H1 (cell line): ENCODE results near the gene PPP1R10. TPM values are rescaled to one million over a fixed set of nuclear protein-coding genes. Genes with fewer than 3 reads are reported as not detected.
A peak's percentile ranks its signal among the peaks of the same experiment; 100 is the strongest.

Source experiments
- CTCF ChIA-PET: fragments of 300-600 bp; sonication (Branson Sonifier 250); formaldehyde crosslinking; loops from one replicate; lab custom pipeline; 2021; ENCODE audit not compliant: partially characterized antibody; lab: Charles Lee
- POLR2A ChIA-PET: fragments of 300-600 bp; sonication (Branson Sonifier 250); formaldehyde crosslinking; loops from one replicate; lab custom pipeline; 2021; ENCODE audit warnings: inconsistent platforms; ENCODE audit not compliant: partially characterized antibody; lab: Charles Lee
- DNase-seq, 2 experiments: peaks; one replicate each; pipeline versions ENCODE4 v3.0.0 to v3.0.0-alpha.2; 2010 to 2022; ENCODE audit warnings: low spot score in 2 of 2, low read depth in 1 of 2, mixed read lengths in 1 of 2
- FAIRE-seq: peaks from 2 replicates; lab custom pipeline; 2011; peaks lifted over from hg19 to GRCh38; lab: Jason Lieb, UNC
- H2AFZ ChIP-seq: 2 replicates; pipeline ENCODE4 v1.8.1; 2012; ENCODE audit warnings: low read length, inconsistent platforms
- H2AK5ac ChIP-seq: 2 replicates; pipeline ENCODE4 v1.6.1; 2013; ENCODE audit warnings: low read depth, low read length
- H2BK120ac ChIP-seq: replicated peaks from 2 replicates; pipeline ENCODE3; 2013; ENCODE audit warnings: low read depth, low read length, inconsistent platforms
- H2BK12ac ChIP-seq: 2 replicates; pipeline ENCODE4 v1.6.1; 2013; ENCODE audit warnings: low read depth, low read length
- H2BK15ac ChIP-seq: 2 replicates; pipeline ENCODE4 v1.6.1; 2013; ENCODE audit warnings: low read length
- H2BK20ac ChIP-seq: 2 replicates; pipeline ENCODE4 v1.6.1; 2013; ENCODE audit warnings: low read length
- H2BK5ac ChIP-seq: 2 replicates; pipeline ENCODE4 v1.6.1; 2013; ENCODE audit warnings: low read depth, low read length
- H3K14ac ChIP-seq: 2 replicates; pipeline ENCODE4 v1.6.1; 2013; ENCODE audit warnings: inconsistent platforms; ENCODE audit not compliant: insufficient read length
- H3K18ac ChIP-seq: 2 replicates; pipeline ENCODE4 v1.6.1; 2013; ENCODE audit warnings: low read length; ENCODE audit errors: extremely low read depth
- H3K23ac ChIP-seq: 2 replicates; pipeline ENCODE4 v1.6.1; 2013; ENCODE audit warnings: inconsistent platforms; ENCODE audit not compliant: insufficient read length
- H3K23me2 ChIP-seq: 2 replicates; pipeline ENCODE4 v1.6.1; 2013; ENCODE audit warnings: low read depth, low read length
- H3K27ac ChIP-seq: 2 replicates; pipeline ENCODE4 v1.6.1; 2011; ENCODE audit warnings: low read depth, low read length, inconsistent platforms
- H3K27me3 ChIP-seq, 4 experiments: replicated peaks in 1 of 4; 1 replicate in 1 of 4; 2 replicates in 3 of 4; pipeline versions ENCODE4 v1.6.1 to v1.8.1; 2011 to 2013; ENCODE audit warnings: low read length in 3 of 4, mild to moderate bottlenecking in 3 of 4, inconsistent platforms in 2 of 4, mixed read lengths in 2 of 4, moderate library complexity in 1 of 4; ENCODE audit not compliant: control insufficient read depth in 3 of 4, insufficient read depth in 3 of 4; ENCODE audit errors: extremely low read depth in 1 of 4
- H3K36me3 ChIP-seq, 4 experiments: 2 replicates each; pipeline versions ENCODE4 v1.6.1 to v1.8.1; 2011 to 2013; ENCODE audit warnings: mild to moderate bottlenecking in 4 of 4, low read length in 3 of 4, moderate library complexity in 2 of 4, control low read depth in 1 of 4, inconsistent platforms in 1 of 4; ENCODE audit not compliant: insufficient read depth in 4 of 4, control insufficient read depth in 2 of 4
- H3K4ac ChIP-seq: replicated peaks from 2 replicates; pipeline ENCODE3; 2013; ENCODE audit warnings: low read length, low read depth, mixed read lengths, inconsistent platforms; ENCODE audit not compliant: insufficient read length
- H3K4me1 ChIP-seq, 4 experiments: replicated peaks in 1 of 4; 1 replicate in 1 of 4; 2 replicates in 3 of 4; pipeline versions ENCODE4 v1.6.1 to v1.8.1; 2011 to 2013; ENCODE audit warnings: low read length in 3 of 4, inconsistent platforms in 2 of 4, mixed read lengths in 1 of 4; ENCODE audit not compliant: insufficient read depth in 4 of 4, control insufficient read depth in 3 of 4
- H3K4me2 ChIP-seq, 2 experiments: 2 replicates each; pipeline versions ENCODE4 v1.6.1 to v1.8.1; 2011 to 2013; ENCODE audit warnings: low read depth in 2 of 2, low read length in 2 of 2, control low read depth in 1 of 2, inconsistent platforms in 1 of 2, mild to moderate bottlenecking in 1 of 2; ENCODE audit not compliant: insufficient read depth in 1 of 2
- H3K4me3 ChIP-seq, 4 experiments: fragments of 200-600, 300-600 bp in 1 of 4; sonication (generic), shearing (Covaris generic), sonication (Bioruptor Twin) in 1 of 4; 2 replicates each; pipeline versions ENCODE4 v1.5.1 to v1.8.1; 2011 to 2016; ENCODE audit warnings: low read length in 4 of 4, low read depth in 3 of 4, control low read depth in 2 of 4, inconsistent platforms in 2 of 4, mild to moderate bottlenecking in 2 of 4, mixed read lengths in 1 of 4, moderate library complexity in 1 of 4; ENCODE audit not compliant: insufficient read depth in 2 of 4; ENCODE audit errors: extremely low read depth in 1 of 4
- H3K56ac ChIP-seq: replicated peaks from 2 replicates; pipeline ENCODE3; 2013; ENCODE audit warnings: low read depth, mild to moderate bottlenecking, mixed read lengths, low read length, inconsistent platforms; ENCODE audit not compliant: insufficient read length
- H3K79me1 ChIP-seq: 2 replicates; pipeline ENCODE4 v1.6.1; 2013; ENCODE audit warnings: low read depth, low read length, control low read depth
- H3K79me2 ChIP-seq, 2 experiments: 2 replicates each; pipeline versions ENCODE4 v1.6.1 to v1.8.1; 2012 to 2013; ENCODE audit warnings: low read length in 2 of 2, mild to moderate bottlenecking in 2 of 2, inconsistent platforms in 1 of 2; ENCODE audit not compliant: insufficient read depth in 2 of 2, control insufficient read depth in 1 of 2
- H3K9ac ChIP-seq, 4 experiments: replicated peaks in 1 of 4; 1 replicate in 1 of 4; 2 replicates in 3 of 4; pipeline versions ENCODE4 v1.6.1 to v1.8.1; 2011 to 2013; ENCODE audit warnings: low read depth in 3 of 4, low read length in 3 of 4, control low read depth in 2 of 4, mild to moderate bottlenecking in 2 of 4, moderate library complexity in 2 of 4, inconsistent platforms in 1 of 4; ENCODE audit errors: extremely low read depth in 1 of 4
- H3K9me3 ChIP-seq, 2 experiments: 2 replicates each; pipeline versions ENCODE4 v1.6.1 to v1.8.1; 2012 to 2013; ENCODE audit warnings: mild to moderate bottlenecking in 2 of 2, moderate library complexity in 2 of 2, control low read depth in 1 of 2, inconsistent platforms in 1 of 2, low read depth in 1 of 2, low read length in 1 of 2, mixed read lengths in 1 of 2; ENCODE audit not compliant: insufficient read depth in 2 of 2
- H4K20me1 ChIP-seq, 2 experiments: replicated peaks in 1 of 2; 2 replicates each; pipeline versions ENCODE3 to v1.8.1; 2011 to 2013; ENCODE audit warnings: inconsistent platforms in 2 of 2, low read length in 2 of 2, mild to moderate bottlenecking in 1 of 2; ENCODE audit not compliant: insufficient read depth in 2 of 2, control insufficient read depth in 1 of 2
- H4K5ac ChIP-seq: 2 replicates; pipeline ENCODE4 v1.6.1; 2013; ENCODE audit warnings: low read length, low read depth, mixed read lengths, inconsistent platforms; ENCODE audit not compliant: insufficient read length
- H4K8ac ChIP-seq: 2 replicates; pipeline ENCODE4 v1.8.0; 2013; ENCODE audit warnings: mild to moderate bottlenecking, moderate library complexity, low read length, inconsistent platforms; ENCODE audit not compliant: insufficient read depth; ENCODE audit errors: extremely low read depth
- H4K91ac ChIP-seq: replicated peaks from 2 replicates; pipeline ENCODE3; 2013; ENCODE audit warnings: low read length, mixed read lengths, inconsistent platforms; ENCODE audit not compliant: insufficient read length
- CBX5 ChIP-seq: fragments of 300-800, 300-1000 bp; sonication (generic); IDR thresholded peaks from 2 replicates; pipeline ENCODE4 v1.7.1; 2016; ENCODE audit warnings: antibody characterized with exemption, low read length, low read depth
- POLR2A ChIP-seq, 2 experiments: IDR thresholded peaks; 1 replicate in 1 of 2; 2 replicates in 1 of 2; pipeline ENCODE4 v1.6.1; 2011; ENCODE audit warnings: low read depth in 2 of 2, low read length in 2 of 2, mild to moderate bottlenecking in 2 of 2; ENCODE audit errors: control extremely low read depth in 1 of 2
- WGBS, 2 experiments: shearing (Covaris generic) in 1 of 2; methylation state at CpG; one replicate each; pipeline versions ENCODE4 v1.1.6 to v1.1.7; 2013 to 2015; ENCODE audit warnings: low lambda C conversion rate in 2 of 2, mixed read lengths in 2 of 2, inconsistent platforms in 1 of 2, low coverage in 1 of 2, missing lambda C conversion rate in 1 of 2; ENCODE audit not compliant: insufficient replicate concordance in 2 of 2, insufficient coverage in 1 of 2, insufficient read length in 1 of 2; ENCODE audit errors: extremely low coverage in 1 of 2, missing lambda C conversion rate in 1 of 2; 5-methylcytosine and 5-hydroxymethylcytosine counted together
- polyA plus RNA-seq, 7 experiments: library from polyadenylated mRNA; depleted of rRNA in 3 of 7; stranded (reverse) in 5 of 7; unstranded in 2 of 7; fragments of >200 nt in 5 of 7; fragments of 200-250 nt in 2 of 7; gene quantifications; 1 replicate in 5 of 7; 2 replicates in 1 of 7; 4 replicates in 1 of 7; pipeline versions ENCODE4 v1.2.1 to v1.2.3, GENCODE V29; 2011 to 2013; ENCODE audit warnings: missing spikeins in 2 of 7, mixed read lengths in 2 of 7
- total RNA-seq: library from RNA; stranded (reverse); fragmentation: NEBNext Ultra II Directional; extraction: Animal tissue kit (Norgen Biotek cat#: 25700); gene quantifications from 2 replicates; pipeline ENCODE4 v1.2.1, GENCODE V29; 2021

Gene PPP1R10
- total and polyA plus RNA-seq, 2 of the 8 experiments (the other 6 are each of a cell fraction or from before 2014, with no cell fraction given) = 23.9 to 89.1 TPM

DNA sequence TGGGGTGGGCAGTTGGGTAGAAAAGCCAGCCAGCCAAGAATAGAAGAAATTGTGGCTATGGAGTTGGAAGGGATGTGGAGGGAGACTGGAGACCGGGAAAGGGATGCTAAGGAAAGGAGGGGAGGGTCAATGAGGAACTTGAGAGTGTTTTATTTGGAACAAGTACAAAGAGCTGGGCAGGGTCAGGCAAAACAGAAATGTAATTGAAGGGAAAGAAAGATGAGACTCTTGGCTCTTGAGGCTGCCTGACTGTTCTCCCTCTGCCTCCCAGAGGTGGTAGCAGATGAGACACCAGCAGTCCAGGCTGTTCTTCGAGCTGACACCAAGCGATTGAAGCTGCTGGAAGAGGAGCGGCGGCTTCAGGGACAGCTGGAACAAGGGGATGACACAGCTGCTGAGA lies 33.1 kb downstream of the PPP1R10 start:
- no peak for DNase-seq
- H3K36me3 ChIP-seq = peaks cover 44 to 91% (median 78%) of the 10 kb centered on the region in 4 experiments

More for the DNA sequence above, 33.1 kb downstream of the PPP1R10 start:
- H4K20me1 ChIP-seq = peaks cover 3 to 6% of the 10 kb centered on the region in 2 experiments
- H2BK5ac ChIP-seq = no peak overlapping the region
- H3K27ac ChIP-seq = no peak overlapping the region
- no peak overlapping the region for H2AK5ac ChIP-seq
- no peak overlapping the region for H2BK120ac ChIP-seq
- no peak overlapping the region for H3K14ac ChIP-seq
- no peaks in the 10 kb centered on the region for H3K4me1 ChIP-seq
- H2BK15ac ChIP-seq = no peak overlapping the region
- no peak overlapping the region for H3K56ac ChIP-seq
- no peak overlapping the region for H3K23ac ChIP-seq
- H3K79me2 ChIP-seq = no peaks in the 10 kb centered on the region
- no peak overlapping the region for H3K4ac ChIP-seq
- H3K18ac ChIP-seq = no peak overlapping the region
- H3K4me3 ChIP-seq = no peak overlapping the region
- 94% methylated on average over 5 of the region's 5 CpGs; no CpG with 5 or more reads in 1 of the 2 experiments for WGBS, 2 experiments
- ChIA-PET POLR2A (interaction anchor here (1.2 to 27.0 kb wide), 8 partner anchors 10 to 117 kb away, joined by 3 to 712 read pairs (median 8); partner anchors contain the start of gene ABCF1), CTCF (interaction anchor here (0.6 to 4.9 kb wide), 4 partner anchors 13 to 101 kb away, joined by 3 to 23 read pairs (median 5); no protein-coding TSS in a partner anchor)
- H2BK20ac ChIP-seq = no peak overlapping the region
- H4K8ac ChIP-seq = no peak overlapping the region
- FAIRE-seq = no peak
- no peaks in the 10 kb centered on the region; the same call in 1 of the 2 replicates for H3K79me1 ChIP-seq
- no peak overlapping the region for H2BK12ac ChIP-seq
- H2AFZ ChIP-seq = no peak overlapping the region
- no peak overlapping the region for H3K9ac ChIP-seq
- no peak overlapping the region for H4K5ac ChIP-seq
- no peaks in the 10 kb centered on the region for H3K27me3 ChIP-seq
- H4K91ac ChIP-seq = no peak overlapping the region
- TF ChIP-seq CBX5 (no peak), POLR2A (IDR thresholded peaks at IDR 0.05; ENCODE audit: control extremely low read depth in 1 of 2, low read depth in 2 of 2, low read length in 2 of 2) (0 out of 3 replicates have a peak, but pooled peaks of 1 of the 2 experiments have one; percentile 10)
- H3K4me2 ChIP-seq = no peak overlapping the region
- H3K23me2 ChIP-seq = no peaks in the 10 kb centered on the region
- H3K9me3 ChIP-seq = no peaks in the 10 kb centered on the region
